Measurements from ENCODE around the gene CALML6.
"Not testable (repeated sequence)": the region's sequence is repeated elsewhere in the genome, so short reads cannot be mapped to it uniquely, and the experiment has no call there.

The CALML6 gene

DNA sequence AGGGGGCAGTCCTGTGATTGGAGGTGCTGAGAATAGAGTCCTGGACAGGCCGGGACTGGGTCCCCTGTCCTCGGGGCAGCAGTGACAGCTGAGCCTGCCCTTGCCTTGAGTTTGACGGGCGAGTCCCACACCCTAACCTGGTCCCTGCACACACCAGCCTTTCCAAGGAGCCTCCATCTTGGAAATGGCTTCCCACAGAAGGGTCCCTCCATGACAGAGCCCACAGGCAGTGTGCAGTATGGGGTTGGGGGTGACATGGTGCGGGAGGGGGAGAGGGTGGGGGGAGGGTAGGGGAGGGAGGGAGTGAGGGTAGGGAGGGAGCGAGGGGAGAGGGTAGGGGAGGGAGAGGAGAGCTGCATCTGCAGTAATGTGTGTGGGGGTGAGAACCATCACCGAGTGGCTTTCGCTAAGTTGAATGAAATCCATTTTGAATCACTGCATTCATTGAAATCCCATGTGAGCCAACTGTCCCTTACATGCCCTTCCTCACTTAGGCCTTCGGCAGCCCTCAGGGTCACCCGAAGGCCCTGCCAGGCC is 14.1 kb downstream of the CALML6 start:
- Histone ChIP-seq H3K9me3 (no peaks in the 10 kb centered on the region), H3K4me3 (ENCODE audit: low read depth, low read length) (no peak overlapping the region), H3K4me1 (no peaks in the 10 kb centered on the region), H3K27me3 (no peaks in the 10 kb centered on the region), H3K36me3 (no peaks in the 10 kb centered on the region)
- TF ChIP-seq, protein P1, sequence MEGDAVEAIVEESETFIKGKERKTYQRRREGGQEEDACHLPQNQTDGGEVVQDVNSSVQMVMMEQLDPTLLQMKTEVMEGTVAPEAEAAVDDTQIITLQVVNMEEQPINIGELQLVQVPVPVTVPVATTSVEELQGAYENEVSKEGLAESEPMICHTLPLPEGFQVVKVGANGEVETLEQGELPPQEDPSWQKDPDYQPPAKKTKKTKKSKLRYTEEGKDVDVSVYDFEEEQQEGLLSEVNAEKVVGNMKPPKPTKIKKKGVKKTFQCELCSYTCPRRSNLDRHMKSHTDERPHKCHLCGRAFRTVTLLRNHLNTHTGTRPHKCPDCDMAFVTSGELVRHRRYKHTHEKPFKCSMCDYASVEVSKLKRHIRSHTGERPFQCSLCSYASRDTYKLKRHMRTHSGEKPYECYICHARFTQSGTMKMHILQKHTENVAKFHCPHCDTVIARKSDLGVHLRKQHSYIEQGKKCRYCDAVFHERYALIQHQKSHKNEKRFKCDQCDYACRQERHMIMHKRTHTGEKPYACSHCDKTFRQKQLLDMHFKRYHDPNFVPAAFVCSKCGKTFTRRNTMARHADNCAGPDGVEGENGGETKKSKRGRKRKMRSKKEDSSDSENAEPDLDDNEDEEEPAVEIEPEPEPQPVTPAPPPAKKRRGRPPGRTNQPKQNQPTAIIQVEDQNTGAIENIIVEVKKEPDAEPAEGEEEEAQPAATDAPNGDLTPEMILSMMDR (IDR thresholded peaks at IDR 0.05; ENCODE audit: low read depth, low read length) = no peak
- no peak for DNase-seq

DNA sequence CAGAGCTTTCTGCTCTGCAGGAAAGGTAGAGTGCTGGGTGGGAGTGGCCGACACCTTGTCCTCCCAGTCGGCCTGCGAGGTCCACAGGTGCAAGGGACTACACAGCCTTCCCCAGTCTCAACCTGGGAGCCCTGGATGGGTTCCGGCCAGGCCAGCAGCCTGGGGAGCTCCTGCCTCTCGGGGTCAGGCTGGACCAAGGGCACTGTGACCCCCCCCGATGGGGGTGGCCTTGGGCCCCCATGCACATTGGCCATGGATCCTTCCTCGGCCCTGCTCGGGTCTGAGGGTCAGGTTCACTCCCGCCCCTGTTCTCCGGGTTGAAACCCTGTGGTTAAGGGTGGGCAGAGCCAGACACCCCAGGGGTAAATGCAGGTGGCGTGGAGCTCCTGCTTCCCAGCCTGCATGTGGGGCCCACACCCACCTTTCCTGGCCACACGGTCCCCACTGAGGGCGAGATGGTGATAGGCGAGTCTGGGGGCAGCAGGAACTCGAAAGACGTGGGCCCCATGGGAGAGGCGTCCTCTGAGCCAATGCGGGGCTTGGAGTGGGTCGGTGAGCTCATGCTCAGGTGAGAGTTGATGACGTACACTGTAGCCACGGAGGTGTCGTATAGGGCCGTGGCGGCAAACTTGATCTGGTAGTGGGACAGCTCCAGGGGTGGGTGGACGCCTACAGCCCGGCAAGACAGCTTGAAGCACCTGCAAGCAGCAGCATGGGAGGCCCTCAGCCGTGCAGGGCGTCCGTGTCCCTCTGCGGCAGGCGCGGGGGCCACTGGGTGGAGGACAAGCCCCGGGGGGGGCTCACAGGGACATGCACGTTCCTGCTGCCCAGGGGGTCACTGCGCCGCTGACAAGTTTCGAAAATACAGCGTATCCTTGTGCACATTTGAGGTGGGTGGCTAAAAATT is 14.8 kb downstream of the CALML6 start:
- H3K4me3 ChIP-seq (ENCODE audit: low read depth, low read length) = no peak overlapping the region
- no peaks in the 10 kb centered on the region for H3K9me3 ChIP-seq
- DNase-seq = no peak
- no peaks in the 10 kb centered on the region for H3K36me3 ChIP-seq
- TF ChIP-seq, protein P1 (IDR thresholded peaks at IDR 0.05; ENCODE audit: low read depth, low read length) = no peak
- no peaks in the 10 kb centered on the region for H3K27me3 ChIP-seq
- no peaks in the 10 kb centered on the region for H3K4me1 ChIP-seq

DNA sequence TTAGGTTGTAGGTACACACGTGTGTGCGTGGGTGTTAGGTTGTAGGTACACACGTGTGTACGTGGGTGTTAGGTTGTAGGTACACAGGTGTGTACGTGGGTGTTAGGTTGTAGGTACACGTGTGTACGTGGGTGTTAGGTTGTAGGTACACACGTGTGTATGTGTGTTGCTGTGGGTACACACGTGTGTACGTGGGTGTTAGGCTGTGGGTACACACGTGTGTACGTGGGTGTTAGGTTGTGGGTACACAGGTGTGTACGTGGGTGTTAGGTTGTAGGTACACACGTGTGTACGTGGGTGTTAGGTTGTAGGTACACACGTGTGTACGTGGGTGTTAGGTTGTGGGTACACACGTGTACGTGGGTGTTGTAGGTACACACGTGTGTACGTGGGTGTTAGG is 19.8 kb downstream of the CALML6 start:
- H3K4me1 ChIP-seq; H3K9me3 ChIP-seq; H3K36me3 ChIP-seq; H3K27me3 ChIP-seq; DNase-seq; H3K4me3 ChIP-seq (ENCODE audit: low read depth, low read length): not testable (repeated sequence)

DNA sequence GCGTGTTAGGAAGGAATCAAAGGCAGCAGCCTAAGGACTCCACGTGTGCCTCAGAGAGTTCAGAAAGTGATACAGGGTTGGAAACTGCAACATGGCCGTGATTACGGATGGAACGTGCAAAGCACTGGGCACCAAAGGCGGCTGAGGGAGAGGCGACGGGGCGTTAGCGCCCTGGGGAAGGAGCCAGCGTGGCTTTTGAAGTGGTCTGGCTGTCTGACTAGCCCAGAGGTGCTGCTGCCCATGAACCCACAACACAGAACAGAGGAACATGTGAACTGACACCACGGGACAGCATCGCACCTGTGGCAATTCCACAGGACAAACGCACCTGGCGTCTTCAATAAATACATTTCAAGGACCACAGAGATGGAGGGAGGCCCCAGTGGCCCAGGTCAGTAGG is 22.0 kb downstream of the CALML6 start:
- no peaks in the 10 kb centered on the region for H3K36me3 ChIP-seq
- H3K4me3 ChIP-seq (ENCODE audit: low read depth, low read length) = no peak overlapping the region
- no peaks in the 10 kb centered on the region for H3K9me3 ChIP-seq
- no peak for DNase-seq
- H3K27me3 ChIP-seq = no peaks in the 10 kb centered on the region
- TF ChIP-seq, protein P1 (IDR thresholded peaks at IDR 0.05; ENCODE audit: low read depth, low read length) = no peak
- H3K4me1 ChIP-seq = no peaks in the 10 kb centered on the region

DNA sequence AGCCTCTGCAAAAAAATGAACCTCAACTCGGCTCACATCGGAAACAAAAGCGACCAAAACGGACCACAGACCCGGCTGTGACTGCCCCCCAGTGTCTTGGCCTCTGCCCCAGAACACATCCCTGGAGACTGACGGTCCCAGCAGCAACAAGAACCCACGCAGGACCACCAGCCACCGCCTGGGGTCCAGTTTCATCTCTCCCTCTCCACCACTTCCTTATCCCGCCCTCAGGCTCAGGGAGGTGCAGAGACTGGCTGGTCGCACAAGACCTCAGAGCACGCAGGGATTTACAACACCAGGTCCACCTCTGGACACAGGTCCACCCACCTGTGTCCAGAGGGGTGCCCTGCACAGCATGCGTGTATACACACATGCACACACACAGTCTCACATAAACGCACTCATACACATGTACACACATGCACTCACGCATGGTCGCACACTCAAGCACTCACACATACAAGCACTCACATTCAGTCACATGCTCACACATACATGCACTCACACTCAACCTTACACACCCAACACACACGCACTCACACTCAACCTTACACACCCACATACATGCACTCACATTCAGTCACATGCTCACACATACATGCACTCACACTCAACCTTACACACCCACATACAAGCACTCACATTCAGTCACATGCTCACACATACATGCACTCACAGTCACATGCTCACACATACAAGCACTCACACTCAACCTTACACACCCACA is 22.7 kb downstream of the CALML6 start:
- no peak for DNase-seq
- Histone ChIP-seq H3K36me3 (no peaks in the 10 kb centered on the region), H3K9me3 (no peaks in the 10 kb centered on the region), H3K4me1 (no peaks in the 10 kb centered on the region), H3K4me3 (ENCODE audit: low read depth, low read length) (no peak overlapping the region), H3K27me3 (no peaks in the 10 kb centered on the region)
- TF ChIP-seq, protein P1 (IDR thresholded peaks at IDR 0.05; ENCODE audit: low read depth, low read length) = no peak

DNA sequence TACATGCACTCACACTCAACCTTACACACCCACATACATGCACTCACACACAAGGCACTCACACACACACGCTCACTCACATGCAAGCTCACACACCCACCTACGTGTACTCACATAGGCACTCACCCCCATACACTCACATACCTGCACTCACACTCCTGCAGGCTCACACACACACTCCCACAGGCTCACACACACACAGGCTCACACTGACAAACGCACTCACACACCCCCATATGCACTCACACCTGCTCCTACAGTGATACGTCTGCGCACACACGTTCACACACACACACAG is 23.2 kb downstream of the CALML6 start:
- H3K27me3 ChIP-seq = no peaks in the 10 kb centered on the region

More for the DNA sequence above, 23.2 kb downstream of the CALML6 start:
- TF ChIP-seq, protein P1 (IDR thresholded peaks at IDR 0.05; ENCODE audit: low read depth, low read length) = no peak
- Histone ChIP-seq H3K4me3 (ENCODE audit: low read depth, low read length) (no peak overlapping the region), H3K4me1 (no peaks in the 10 kb centered on the region), H3K9me3 (no peaks in the 10 kb centered on the region), H3K36me3 (no peaks in the 10 kb centered on the region)
- DNase-seq = no peak
